HepG2 (cell line): ENCODE results near the gene BEST3.

Source experiments
- CTCF ChIP-seq: sonication (generic); formaldehyde crosslinking; IDR thresholded peaks from 2 replicates; pipeline ENCODE4 v1.5.0; 2020; ENCODE audit warnings: mild to moderate bottlenecking, missing genetic modification reagents, moderate library complexity
- HIC2 ChIP-seq: sonication (generic); formaldehyde crosslinking; IDR thresholded peaks from 2 replicates; pipeline ENCODE4 v1.9.0; 2022; ENCODE audit warnings: low read depth, missing genetic modification reagents
- HNF1B ChIP-seq: sonication (generic); formaldehyde crosslinking; IDR thresholded peaks from 2 replicates; pipeline ENCODE4 v1.5.1; 2020; ENCODE audit warnings: mild to moderate bottlenecking, moderate library complexity, missing genetic modification reagents
- MYNN ChIP-seq: sonication (generic); formaldehyde crosslinking; IDR thresholded peaks from 2 replicates; pipeline ENCODE4 v1.4.0; 2020; ENCODE audit warnings: mild to moderate bottlenecking, low read depth, missing genetic modification reagents
- RAD21 ChIP-seq: fragments of 450-650 bp; formaldehyde crosslinking; IDR thresholded peaks from 2 replicates; pipeline ENCODE4 v1.5.0; 2020; ENCODE audit warnings: mild to moderate bottlenecking
- RFX5 ChIP-seq: IDR thresholded peaks from 2 replicates; pipeline ENCODE4 v1.6.1; 2011; ENCODE audit warnings: low read depth, low read length, improper control_type of control experiment
- SCMH1 ChIP-seq: sonication (generic); formaldehyde crosslinking; IDR thresholded peaks from 2 replicates; pipeline ENCODE4 v1.9.0; 2021; ENCODE audit warnings: missing genetic modification reagents, mild to moderate bottlenecking, borderline replicate concordance
- ZBTB2 ChIP-seq: sonication (generic); formaldehyde crosslinking; IDR thresholded peaks from 2 replicates; pipeline ENCODE4 v1.8.0; 2022; ENCODE audit warnings: low read depth, missing genetic modification reagents
- ZBTB7A ChIP-seq: sonication (generic); formaldehyde crosslinking; IDR thresholded peaks from 2 replicates; pipeline ENCODE4 v1.8.0; 2022; ENCODE audit warnings: mild to moderate bottlenecking, missing genetic modification reagents
- ZNF138 ChIP-seq: sonication (generic); formaldehyde crosslinking; IDR thresholded peaks from 2 replicates; pipeline ENCODE4 v1.5.0; 2020; ENCODE audit warnings: mild to moderate bottlenecking, low read depth, missing genetic modification reagents
- ZNF639 ChIP-seq: conservative IDR thresholded peaks from 2 replicates; pipeline ENCODE4 v1.6.1; 2018; ENCODE audit warnings: missing genetic modification reagents

GRCh38 chr12:69641546-69641945 is 57.6 kb downstream of the BEST3 start:
- TF ChIP-seq ZNF639 (CRISPR knock-in tag) (no peak), HIC2 (no peak), ZBTB7A (CRISPR knock-in tag) (no peak), MYNN (CRISPR knock-in tag) (no peak), HNF1B (no peak), ZBTB2 (CRISPR knock-in tag) (no peak), RAD21 (CRISPR knock-in tag) (no peak), SCMH1 (no peak), RFX5 (no peak), ZNF138 (CRISPR knock-in tag) (no peak), CTCF (CRISPR knock-in tag) (no peak)
